Muscle of back (tissue), 13 donors: ENCODE results near the gene CCDC154. TPM values are rescaled to one million over a fixed set of nuclear protein-coding genes. Genes with fewer than 3 reads are reported as not detected.
"Not testable (repeated sequence)": the region's sequence is repeated elsewhere in the genome, so short reads cannot be mapped to it uniquely, and the experiment has no call there.

Source experiments
- DNase-seq, 3 donors: peaks; one replicate each; pipeline versions ENCODE4 v3.0.0 to v3.0.0-alpha.2; 2013
- long read RNA-seq, 9 donors: transcript quantifications; one replicate each; lab custom pipeline, GENCODE V29; 2026
- polyA plus RNA-seq, 10 donors: library from polyadenylated mRNA; unstranded; fragments of 120-200 nt; gene quantifications; one replicate each; pipeline ENCODE4 v1.2.1, GENCODE V29; 2013; ENCODE audit not compliant: insufficient read length in 10 of 10

The CCDC154 gene, protein sequence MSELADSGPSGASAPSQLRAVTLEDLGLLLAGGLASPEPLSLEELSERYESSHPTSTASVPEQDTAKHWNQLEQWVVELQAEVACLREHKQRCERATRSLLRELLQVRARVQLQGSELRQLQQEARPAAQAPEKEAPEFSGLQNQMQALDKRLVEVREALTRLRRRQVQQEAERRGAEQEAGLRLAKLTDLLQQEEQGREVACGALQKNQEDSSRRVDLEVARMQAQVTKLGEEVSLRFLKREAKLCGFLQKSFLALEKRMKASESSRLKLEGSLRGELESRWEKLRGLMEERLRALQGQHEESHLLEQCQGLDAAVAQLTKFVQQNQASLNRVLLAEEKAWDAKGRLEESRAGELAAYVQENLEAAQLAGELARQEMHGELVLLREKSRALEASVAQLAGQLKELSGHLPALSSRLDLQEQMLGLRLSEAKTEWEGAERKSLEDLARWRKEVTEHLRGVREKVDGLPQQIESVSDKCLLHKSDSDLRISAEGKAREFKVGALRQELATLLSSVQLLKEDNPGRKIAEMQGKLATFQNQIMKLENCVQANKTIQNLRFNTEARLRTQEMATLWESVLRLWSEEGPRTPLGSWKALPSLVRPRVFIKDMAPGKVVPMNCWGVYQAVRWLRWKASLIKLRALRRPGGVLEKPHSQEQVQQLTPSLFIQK
- 1 to 10 TPM in 8 of 10 donors, under 1 TPM in 2; 0.68 to 2.7 (median 1.6) TPM for polyA plus RNA-seq
- long read RNA-seq, donor 1: 0 reads
- long read RNA-seq, donor 2: 0 reads
- long read RNA-seq, donor 3: 0 reads
- long read RNA-seq, donor 4: 0 reads
- long read RNA-seq, donor 5: 0 reads
- long read RNA-seq, donor 6: 0 reads
- long read RNA-seq, donor 7: 0 reads
- long read RNA-seq, donor 8: 0 reads
- long read RNA-seq, donor 9: 0 reads

GRCh38 chr16:1443980-1444729 is at the start of gene CCDC154:
TSS of gene CCDC154 (minus strand) at chr16:1444556. CDS start at chr16:1444322, 234 bp downstream.
- DNase-seq: no peak

GRCh38 chr16:1493746-1494094 is 49.4 kb upstream of the CCDC154 start:
- no peak for DNase-seq

GRCh38 chr16:1492923-1493745 is 48.8 kb upstream of the CCDC154 start, which contains the start of gene TELO2:
TSS of gene TELO2 (plus strand) at chr16:1493360. CDS start at chr16:1494282, 922 bp downstream.
- DNase-seq: peak; percentile 80 to 94 (median 91)

DNA sequence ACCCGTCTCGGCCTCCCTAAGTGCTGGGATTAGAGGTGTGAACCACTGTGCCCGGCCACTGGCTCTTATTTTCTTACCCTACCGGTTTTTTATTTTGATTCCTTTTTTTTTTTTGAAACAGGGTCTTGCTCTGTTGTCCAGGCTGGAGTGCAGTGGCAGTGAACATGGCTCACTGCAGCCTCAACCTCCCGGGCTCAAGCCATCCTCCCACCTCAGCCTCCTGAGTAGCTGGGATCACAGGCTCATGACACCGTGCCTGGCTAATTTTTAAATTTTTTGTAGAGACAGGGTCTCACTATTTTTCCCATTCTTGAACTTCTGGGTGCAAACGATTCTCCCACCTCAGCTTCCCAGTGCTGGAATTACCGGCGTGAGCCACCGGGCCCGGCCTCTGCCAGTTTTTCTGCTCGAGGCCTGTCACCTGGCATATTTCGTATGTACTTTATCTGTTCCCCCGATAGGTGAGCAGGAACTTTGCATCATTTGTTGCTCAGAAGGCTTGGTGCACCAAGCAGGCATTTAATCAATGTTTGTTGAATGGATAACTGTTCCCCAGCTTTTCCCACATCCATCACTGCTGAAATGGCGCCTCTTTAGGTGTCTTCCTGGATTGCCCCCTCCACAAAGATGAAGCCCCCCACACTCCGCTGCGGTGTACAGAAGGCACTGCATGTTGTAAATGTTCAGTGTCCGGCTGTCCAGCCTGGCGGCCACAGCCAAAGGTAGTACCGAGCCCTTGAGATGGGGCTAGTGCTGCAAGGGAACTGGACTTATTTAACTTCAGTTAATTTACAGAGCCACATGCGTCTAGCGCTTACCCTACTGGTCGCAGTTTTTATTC is 47.9 kb upstream of the CCDC154 start:
- DNase-seq: no peak

- no peak for DNase-seq
Measured at GRCh38 chr16:1491327-1491726, 47.0 kb upstream of the CCDC154 start.

GRCh38 chr16:1489077-1489476 is 44.7 kb upstream of the CCDC154 start:
- DNase-seq: no peak

DNA sequence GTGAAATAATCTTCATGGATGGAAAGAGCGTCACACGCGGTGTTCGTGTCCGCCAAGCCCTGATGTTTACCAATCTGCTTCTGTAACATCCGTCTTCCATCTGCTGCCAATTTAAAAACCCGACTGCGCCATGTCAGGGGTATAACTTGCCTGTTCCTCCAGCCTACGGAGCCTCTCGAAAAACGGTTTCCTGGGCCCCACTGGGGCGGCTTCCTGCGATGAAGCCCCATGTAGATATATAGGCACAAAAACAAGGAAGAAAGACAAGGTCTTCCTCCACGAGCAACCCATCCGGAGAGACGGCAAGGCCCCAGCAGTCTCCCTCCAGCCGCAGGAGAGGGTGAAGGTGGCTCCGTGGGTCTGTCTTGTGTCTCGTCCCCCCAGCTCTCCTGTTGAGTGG is 44.3 kb upstream of the CCDC154 start, which contains the start of gene PTX4:
Gene PTX4 (minus strand): TSS at position 326 of the 400 bp plus-strand sequence. CDS start 35 bp downstream, at position 291.
- DNase-seq: no peak

GRCh38 chr16:1488054-1488601 is 43.8 kb upstream of the CCDC154 start:
- no peak for DNase-seq

GRCh38 chr16:1487395-1488053 is 43.2 kb upstream of the CCDC154 start:
- DNase-seq: no peak

GRCh38 chr16:1486551-1487390 is 42.4 kb upstream of the CCDC154 start:
- DNase-seq: no peak

GRCh38 chr16:1485847-1486496 is 41.6 kb upstream of the CCDC154 start:
- DNase-seq: no peak

GRCh38 chr16:1481906-1482835 is 37.8 kb upstream of the CCDC154 start:
- no peak for DNase-seq

DNA sequence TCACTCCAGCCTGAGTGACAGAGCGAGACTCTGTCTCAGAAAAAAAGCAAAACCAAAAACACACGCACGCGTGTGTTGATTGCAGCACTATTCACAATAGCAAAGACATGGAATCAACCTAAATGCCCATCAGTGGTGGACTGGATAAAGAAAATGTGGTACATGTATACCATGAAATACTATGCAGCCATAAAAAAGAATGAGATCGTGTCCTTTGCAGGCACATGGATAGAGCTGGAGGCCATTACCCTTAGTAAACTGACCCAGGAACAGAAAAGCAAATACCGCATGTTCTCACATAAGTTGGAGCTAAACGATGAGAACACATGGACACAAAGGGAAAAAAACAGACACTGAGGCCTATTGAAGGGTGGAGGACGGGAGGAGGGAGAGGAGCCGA is 34.6 kb upstream of the CCDC154 start:
- DNase-seq: not testable (repeated sequence)

DNA sequence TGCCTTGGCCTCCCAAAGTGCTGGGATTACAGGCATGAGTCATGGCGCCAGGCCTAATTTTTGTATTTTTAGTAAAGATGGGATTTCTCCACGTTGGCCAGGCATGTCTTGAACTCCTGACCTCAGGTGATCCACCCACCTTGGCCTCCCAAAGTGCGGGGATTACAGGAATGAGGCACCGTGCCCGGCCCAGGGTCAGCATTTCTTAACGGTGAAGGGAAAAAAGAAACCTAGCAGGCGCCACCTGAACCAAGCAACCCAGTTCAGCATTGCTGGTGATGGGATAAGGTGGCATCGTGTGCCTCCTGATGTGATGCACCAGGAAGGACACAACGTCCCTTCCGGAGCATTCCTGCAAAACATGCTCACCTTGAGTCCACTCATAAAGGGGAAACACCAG is 32.7 kb upstream of the CCDC154 start:
- DNase-seq: no peak

DNA sequence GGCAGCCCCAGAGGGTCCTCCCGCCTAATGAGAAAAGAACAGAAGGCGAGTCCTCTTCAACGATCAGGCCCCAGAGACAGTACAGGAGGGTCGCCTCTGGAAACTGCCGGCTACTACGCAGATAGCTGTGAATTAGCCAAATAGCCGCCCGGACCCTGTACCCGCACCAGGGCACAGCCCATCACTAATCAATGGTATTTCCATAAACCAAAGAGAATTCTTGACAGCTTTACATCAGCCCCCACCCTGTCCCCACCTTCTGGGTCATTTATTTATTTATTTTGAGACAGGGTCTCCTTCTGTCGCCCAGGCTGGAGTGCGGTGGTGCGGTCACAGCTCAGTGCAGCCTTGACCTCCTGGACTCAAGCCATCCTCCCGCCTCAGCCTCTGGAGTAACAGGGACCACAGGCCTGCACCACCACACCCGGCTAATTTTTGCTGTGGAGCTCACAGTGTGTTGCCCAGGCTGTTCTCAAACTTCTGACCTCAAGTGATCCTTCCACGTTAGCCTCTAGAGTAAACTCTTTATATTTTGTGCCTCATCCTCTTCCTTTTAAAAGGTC is 31.3 kb upstream of the CCDC154 start:
- no peak for DNase-seq
